GM12875 (cell line): ENCODE data around the gene C1QB.

ENCODE experiments used
- H3K4me3 ChIP-seq: one replicate; pipeline ENCODE4 v1.5.1; 2011; ENCODE audit warnings: low read depth, low read length, control low read depth
- CTCF ChIP-seq: IDR thresholded peaks from 2 replicates; pipeline ENCODE4 v1.5.1; 2011; ENCODE audit warnings: low read depth, mild to moderate bottlenecking, control low read depth, inconsistent platforms, low read length, moderate library complexity, borderline replicate concordance; ENCODE audit not compliant: insufficient read depth

C1QB gene

GRCh38 chr1:22685591-22686059 is 32.6 kb downstream of the C1QB start:
- H3K4me3 ChIP-seq = no peak overlapping the region
- TF ChIP-seq CTCF = no peak

GRCh38 chr1:22687191-22687590 is 34.2 kb downstream of the C1QB start:
- TF ChIP-seq CTCF = no peak

DNA sequence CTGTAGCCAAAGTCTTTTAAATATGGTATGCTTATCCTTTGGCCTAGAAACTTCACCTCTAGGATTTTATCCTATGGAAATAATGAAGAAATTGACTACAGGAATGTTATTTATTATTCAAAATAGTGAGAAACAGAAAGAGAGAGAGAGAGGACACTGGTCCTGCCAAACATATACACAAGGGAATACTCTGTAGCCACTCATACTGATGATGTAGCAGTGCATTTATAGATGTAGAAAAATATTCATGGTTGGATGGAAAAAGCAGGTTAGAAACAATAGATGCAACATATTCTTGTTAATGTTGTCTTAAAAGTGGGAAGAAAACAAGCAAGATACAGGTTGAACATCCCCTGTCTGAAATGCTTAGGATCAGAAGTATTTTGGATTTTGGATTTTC is 35.4 kb downstream of the C1QB start:
- TF ChIP-seq CTCF = no peak

More at GRCh38 chr1:22687191-22687590, 34.2 kb downstream of the C1QB start:
- H3K4me3 ChIP-seq = no peak overlapping the region

GRCh38 chr1:22689505-22689904 is 36.5 kb downstream of the C1QB start:
- H3K4me3 ChIP-seq = no peak overlapping the region
- TF ChIP-seq CTCF = no peak

More for the DNA sequence above, 35.4 kb downstream of the C1QB start:
- no peak overlapping the region for H3K4me3 ChIP-seq

DNA sequence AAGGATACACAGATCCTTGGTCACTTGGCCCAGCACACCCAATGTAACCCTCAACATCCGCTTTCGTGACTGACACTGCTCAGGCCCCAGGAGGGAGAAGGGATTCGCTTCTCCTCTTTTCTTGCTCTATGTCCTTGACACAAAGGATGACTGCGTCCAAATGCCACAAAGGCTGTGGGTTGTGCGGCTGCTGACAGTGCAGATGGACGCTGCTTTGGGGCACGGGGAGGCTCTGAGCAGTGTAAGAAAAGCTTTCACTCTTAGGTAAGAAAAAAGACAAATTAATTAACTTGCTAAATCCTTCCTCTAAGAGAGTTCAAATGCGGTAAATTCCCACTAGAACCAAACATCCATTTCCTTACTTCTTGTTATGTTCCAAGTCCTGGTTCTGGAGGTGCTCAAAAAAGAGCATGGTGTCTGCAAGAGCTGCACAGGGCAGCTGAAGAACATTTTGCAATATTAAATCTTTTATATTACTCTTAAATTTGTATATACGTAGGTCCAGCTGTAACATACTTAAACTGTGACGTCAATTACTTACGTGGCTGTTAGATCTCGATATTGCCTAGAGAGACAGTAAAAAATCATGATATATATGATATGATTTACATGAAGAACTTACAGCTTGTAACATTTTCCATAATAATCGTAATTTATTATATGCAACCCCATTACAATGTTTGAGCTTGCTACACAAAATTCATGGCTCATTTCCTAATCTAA is 38.2 kb downstream of the C1QB start:
- H3K4me3 ChIP-seq = no peak overlapping the region
- TF ChIP-seq CTCF = no peak

- no peak overlapping the region for H3K4me3 ChIP-seq
- no peak for TF ChIP-seq CTCF
Observed at GRCh38 chr1:22694172-22694571, 41.1 kb downstream of the C1QB start.

- no peak for TF ChIP-seq CTCF
- no peak overlapping the region for H3K4me3 ChIP-seq
Observed at GRCh38 chr1:22696610-22697009, 43.6 kb downstream of the C1QB start.
